ENCODE measurements around the gene FAM13C.

The FAM13C gene

DNA sequence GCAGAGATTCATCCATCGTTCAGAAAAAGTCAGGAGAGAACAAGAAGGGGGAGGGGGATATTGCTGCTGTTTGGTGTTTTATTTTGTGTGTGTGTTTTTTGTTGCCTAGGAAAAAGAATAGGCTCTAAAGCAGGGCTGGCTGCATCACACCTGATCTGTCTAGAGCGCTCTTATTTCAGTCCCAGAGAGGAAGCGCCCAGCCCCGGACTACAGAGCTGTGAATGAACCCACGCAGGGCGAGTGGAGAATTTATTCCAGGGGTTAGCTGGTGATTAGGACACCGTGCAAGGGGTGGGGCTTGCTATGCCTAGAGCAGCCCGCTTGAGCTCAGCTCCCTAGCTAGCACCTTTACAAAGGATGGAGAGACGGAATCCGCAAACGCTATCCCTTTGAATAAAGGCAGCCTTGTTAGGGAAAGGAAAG, 621 bp upstream of the FAM13C start:
- in situ Hi-C loops (cut with MboI; ENCODE audit: low sequenced_read_pairs), result no loop called here

DNA sequence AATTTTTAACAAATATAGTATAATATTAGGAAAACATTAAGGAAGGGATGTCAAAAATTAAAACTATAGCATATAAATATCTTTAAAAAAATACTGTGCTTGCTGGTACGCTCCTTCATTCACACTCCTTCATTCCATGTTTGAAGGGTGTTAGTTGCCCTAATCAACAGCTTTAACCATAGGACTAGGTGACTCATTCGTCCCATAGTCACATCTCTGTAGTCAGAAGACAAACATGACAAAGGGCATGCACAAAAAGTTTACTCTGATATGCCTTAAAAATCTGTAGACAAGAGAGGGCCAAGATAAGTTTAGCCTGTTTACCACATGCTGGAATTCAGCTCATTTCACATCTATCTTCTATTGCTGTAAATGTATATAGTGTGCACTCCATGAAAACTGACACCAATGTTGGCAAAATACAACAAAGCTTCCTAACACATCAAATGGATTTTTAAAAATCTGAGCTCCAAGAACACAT, 646 bp downstream of the FAM13C start:
- in situ Hi-C loops (cut with MboI; ENCODE audit: low sequenced_read_pairs), result no loop called here

DNA sequence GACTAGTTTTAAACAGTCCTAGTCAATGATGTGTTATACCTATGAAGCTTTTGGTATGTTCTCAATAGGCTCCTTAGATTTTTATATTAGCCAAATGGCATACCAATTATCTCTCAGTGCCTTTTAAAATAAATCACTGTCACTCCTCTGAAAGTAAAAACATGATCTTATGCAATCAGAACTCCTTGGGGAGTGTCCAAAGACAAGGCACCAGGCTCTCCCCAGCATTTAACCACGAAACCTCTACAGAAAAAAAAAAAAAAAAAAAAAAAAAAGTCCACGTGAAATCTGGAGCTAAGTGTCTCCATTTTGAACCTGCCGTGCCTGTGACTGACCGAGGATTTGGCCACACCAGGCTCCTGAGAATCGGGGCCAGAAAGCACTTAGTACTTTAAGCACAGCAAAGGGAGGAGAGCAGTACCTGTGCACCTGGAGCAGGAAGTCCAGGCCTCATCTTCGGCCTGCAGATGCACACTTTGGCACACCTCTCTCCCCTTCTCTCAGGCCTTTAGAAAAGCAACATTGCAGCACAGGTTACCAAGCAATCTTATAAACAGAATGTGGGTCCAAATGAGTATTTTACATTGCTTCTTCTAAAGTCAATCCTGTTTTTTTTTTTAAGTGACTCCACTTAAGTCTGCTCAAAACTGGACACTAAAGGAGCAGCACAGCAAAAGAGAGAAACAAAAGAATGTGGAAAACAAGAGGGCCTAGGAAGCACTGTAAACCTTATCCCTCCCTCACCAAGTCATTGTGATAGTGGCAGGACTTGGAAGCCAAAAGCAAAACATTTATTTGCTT, 1.5 kb downstream of the FAM13C start:
- in situ Hi-C loops (cut with MboI; ENCODE audit: low sequenced_read_pairs), result no loop called here

DNA sequence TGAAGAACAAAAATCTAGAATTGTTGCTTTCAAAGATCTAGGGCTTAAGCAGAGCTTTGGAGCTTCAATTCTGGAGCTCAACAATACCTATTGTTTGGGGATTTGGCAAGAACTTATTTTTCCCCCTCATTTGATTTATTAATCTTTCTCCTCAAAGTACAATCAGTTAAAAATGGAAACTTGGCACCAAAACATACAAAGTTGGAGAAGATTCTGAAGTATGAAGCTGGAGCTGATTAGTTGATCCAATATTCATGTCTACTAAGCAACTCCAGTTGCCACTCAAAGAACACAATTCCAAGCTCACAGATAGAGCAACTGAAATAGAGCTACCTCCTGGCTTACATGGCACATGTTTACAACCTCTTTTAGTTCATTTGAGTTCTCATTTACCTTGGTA, 3.8 kb downstream of the FAM13C start:
- in situ Hi-C loops (cut with MboI; ENCODE audit: low sequenced_read_pairs), result no loop called here

DNA sequence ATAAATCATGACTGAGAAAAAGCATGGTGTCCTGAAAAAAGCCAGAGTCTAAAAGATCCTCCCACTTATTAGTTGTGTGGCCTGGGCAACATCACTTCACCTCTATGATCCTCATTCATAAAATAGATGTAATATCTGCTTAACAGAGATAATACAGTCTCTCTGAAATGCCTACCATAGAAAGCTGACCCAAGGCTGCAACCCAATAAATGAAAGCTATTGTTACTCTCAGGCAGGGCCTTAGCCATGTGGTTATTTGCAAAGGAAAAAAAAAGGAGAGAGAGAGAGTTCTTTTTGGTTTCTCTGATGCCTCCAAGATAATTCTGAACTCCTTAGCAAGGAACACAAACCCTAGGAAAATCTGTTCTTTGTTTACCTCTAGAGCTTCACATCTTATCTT, 7.9 kb downstream of the FAM13C start:
- in situ Hi-C loops (cut with MboI; ENCODE audit: low sequenced_read_pairs), result no loop called here

DNA sequence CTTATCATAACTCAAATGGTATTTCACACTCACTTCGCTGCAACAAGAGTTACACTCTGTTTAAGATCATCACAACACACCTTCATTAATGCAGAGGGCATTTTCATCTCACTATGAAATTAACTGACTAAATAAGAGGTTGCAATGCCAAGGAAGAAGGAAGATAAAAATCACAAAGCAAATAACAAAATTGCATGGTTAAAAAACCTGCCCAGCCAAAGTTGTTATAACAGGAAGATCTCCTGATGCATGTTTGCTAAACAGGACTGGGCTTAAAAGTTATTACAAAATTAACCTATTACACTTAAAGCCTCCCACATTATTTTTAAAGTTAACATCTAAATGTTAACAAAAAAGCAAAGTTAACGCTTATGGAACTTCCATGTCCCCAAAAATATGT, 11.8 kb downstream of the FAM13C start:
- in situ Hi-C loops (cut with MboI; ENCODE audit: low sequenced_read_pairs), result no loop called here

DNA sequence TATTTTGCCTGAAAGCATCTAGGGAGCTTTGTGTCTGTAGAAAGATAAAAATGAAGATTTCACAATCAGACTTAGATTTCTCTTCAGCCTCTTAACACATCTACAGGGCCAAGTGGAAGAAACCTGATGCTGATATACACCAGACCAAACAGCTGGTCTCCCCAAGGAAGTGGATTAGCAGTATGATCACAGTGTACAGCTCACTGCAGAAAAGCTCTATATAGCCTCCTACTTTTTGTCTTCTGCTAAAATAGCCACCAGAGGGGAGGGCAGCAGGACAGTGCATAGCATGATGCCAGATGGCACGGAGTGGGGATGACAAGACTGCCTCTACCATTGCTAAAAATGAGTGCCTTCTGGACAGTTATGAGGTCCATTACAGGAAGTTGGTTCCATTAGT, 16.0 kb downstream of the FAM13C start:
- in situ Hi-C loops (cut with MboI; ENCODE audit: low sequenced_read_pairs), result no loop called here

DNA sequence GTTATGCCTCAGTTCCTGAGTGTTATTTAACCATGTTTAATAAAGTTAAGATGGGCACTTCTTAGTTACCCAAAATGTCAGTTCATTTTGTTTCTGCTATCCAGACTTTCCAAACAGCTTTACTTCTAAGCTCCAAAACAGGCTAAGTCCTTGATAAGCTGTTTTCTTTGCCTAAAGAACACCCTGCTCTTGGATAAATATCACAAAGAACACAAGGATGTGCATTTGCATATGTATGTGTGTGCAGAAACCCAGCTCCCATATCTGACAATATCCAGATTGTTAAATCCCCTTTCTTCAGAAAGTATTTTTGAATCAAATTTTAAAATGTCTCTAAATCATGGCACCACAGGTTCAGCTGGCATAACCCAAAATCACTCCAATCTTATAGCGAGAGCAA, 19.6 kb downstream of the FAM13C start:
- in situ Hi-C loops (cut with MboI; ENCODE audit: low sequenced_read_pairs), result no loop called here

DNA sequence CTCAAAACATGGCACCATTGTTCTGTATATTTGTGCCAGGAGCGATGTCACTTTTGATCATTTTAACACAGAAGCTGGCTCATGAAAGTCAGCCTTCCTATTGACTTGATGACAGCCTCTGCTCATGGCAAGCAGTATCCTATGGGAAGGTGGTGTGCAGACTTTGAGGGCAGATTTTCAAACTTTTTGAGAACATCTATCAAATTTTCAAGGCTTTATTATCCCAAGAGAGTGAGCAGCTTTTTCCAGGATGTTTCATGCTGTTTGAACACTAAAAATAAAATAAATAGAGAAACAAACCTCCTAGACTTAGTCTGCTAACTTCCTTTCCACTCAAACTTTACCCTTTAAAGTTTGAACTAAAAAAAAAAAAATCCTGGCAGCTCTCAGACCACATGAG, 20.3 kb downstream of the FAM13C start:
- in situ Hi-C loops (cut with MboI; ENCODE audit: low sequenced_read_pairs), result no loop called here

DNA sequence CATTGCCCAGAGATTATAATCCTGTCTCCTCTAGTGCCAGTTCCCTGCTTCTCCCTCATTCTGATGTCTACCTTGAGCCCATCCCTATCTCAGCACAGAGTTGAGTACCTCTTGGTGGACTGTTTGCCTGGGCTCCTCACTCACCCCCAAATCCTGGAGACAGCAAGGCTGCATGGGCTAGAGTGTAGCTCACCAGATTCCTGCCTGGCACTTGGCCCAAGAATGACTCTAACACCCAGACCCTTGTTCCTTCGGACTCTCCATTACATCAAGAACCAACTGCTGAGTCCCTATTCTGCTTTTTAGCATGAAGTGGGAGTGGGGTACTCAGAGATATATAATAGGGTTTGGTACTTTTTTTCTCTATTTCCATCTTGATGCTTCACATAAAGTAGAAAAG, 22.1 kb downstream of the FAM13C start:
- in situ Hi-C loops (cut with MboI; ENCODE audit: low sequenced_read_pairs), result no loop called here

DNA sequence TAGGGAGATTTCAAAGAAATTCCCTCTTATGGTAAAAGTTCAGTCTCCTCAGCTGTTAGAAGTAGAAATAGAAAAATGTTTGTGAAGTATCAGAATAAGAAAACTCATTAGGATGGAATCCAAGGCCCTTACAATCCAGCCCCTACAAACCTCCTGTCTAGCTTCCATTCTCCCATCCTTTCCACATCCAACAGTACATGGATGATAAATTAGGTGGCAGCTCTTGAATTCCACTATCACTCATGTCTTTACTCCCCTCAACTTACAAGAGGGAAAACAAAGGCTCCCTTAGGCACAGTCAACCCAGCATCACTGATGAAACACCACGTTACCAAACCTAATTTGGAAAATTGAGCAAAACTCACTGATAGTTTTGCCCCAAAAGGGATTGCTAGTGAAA, 23.0 kb downstream of the FAM13C start:
- in situ Hi-C loops (cut with MboI; ENCODE audit: low sequenced_read_pairs), result no loop called here

DNA sequence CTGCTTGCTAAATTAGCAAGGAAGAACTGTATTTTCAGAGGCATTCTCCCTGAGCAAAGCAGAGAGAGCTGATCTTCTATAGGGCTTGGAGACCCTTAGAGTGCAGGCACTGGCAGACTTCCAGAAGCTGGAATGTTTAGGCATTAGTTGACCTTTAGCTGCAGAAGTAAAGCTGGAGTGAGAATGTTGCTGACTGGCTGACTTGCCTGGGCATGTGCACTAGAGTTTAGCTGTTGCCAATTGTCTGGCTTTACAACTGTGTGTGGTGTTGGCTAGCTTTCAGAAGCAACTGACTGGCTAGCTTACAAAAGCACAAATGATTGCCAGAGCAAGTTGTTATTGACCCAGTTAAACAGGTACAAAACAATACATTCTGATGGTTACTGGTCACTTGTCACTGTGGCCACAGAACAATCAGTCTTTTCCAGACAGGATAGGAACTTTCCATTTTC, 25.1 kb downstream of the FAM13C start:
- in situ Hi-C loops (cut with MboI; ENCODE audit: low sequenced_read_pairs), result no loop called here

DNA sequence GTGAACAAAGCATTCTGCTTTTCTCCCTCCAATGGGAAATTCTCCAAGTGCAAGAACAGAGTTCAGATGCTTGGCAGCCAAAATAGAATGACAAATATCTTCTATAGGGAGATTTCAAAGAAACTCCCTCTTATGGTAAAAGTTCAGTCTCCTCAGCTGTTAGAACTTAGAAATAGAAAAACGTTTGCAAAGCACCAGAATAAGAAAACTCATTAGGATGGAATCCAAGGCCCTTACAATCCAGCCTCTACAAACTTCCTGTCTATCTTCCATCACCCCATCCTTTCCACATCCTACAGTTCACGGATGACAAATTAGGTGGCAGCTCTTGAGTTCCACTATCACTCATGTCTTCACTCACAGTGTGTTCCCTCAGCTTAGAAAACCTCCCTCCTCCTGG, 25.7 kb downstream of the FAM13C start:
- in situ Hi-C loops (cut with MboI; ENCODE audit: low sequenced_read_pairs), result no loop called here

DNA sequence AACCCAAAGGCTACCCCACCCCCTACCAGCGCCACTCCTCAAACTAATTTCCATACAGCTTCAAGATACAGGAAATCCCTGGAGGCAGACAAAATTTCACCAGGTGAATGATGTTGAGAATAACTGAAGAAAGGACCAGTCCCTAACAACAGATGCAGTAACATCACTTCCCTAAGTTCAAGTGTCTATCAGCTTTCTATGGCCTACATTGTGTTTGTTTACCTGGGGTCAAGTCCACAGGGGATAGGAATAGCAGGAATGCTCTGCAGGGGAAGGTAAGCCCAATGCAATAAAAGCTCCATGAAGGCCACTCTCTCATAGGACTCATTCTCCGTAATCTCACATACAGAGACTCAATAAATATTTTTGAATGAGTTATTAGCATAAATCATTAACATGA, 26.9 kb downstream of the FAM13C start:
- in situ Hi-C loops (cut with MboI; ENCODE audit: low sequenced_read_pairs), result no loop called here

DNA sequence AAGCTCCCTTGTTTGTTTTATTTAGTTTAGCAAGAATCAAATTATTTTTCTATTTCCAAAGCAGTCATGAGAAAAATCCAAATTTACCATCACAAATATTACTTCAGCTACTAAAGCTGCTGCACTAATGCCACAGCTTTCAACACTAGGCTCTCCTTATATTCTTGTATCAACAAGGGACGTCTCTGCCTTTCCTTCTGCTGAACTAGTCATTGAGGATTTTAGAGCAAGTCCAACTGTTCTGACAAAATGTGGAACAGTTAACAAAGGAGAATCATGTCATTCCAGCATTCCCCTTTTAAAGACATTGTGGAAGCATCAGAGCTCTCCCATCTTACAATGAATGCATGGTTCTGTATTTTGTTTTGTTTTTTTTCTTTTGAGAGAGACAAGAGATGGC, 28.6 kb downstream of the FAM13C start:
- in situ Hi-C loops (cut with MboI; ENCODE audit: low sequenced_read_pairs), result no loop called here

DNA sequence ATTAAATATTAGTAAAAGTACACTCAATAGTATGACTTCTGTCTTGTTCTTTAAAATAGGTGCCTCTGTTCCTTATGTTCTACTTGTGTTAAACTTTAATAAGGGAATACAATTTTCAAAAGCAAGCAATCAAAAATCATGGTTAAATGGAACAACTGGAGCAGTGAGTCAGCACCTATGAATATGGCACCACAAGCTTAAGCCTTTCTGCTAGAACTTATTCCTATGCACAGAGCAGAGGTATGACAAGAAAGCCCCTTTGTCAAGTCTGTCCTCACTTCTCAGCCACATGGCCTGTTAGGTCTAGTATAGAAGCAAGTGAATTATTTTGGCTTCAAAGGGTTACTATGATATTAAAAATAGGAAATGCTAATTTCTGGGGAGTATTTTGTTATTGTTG, 29.8 kb downstream of the FAM13C start:
- in situ Hi-C loops (cut with MboI; ENCODE audit: low sequenced_read_pairs), result no loop called here

DNA sequence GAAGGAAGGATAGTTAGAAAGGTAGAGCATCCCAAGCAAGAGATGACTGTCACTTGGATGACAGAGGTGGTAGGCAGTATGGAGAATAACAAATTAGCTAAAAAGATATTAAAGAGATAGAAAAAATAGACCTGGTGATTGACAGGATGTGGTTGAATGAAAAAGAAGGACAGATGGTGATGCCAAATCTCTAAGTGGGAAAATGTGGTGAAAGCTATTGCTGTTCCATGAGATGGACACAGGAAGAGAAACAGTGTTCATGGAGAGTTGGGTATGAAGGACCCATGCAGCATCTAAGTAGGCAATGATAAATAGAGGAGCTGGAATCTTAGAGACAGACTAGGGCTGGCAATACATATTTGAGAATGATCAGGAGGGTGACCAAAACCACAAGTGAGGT, 30.7 kb downstream of the FAM13C start:
- in situ Hi-C loops (cut with MboI; ENCODE audit: low sequenced_read_pairs), result no loop called here

DNA sequence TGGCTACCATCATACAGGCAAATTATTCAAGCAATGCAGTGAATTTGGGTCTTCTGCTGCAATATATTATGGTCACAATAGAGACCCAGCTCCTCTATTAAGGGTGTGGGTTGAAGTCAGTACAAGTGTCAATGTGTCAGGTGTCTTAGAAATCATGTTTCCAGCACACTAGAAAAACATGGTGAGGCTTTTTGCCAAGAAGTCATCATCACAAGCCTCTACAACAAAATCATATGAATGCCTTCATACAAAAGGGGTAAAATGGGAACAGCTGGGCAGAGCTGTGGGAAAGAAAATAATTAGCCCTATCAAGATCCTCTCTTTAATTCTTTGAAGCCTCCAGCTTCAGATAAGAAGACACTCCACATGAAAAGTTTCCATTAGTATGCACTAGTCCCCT, 37.2 kb downstream of the FAM13C start:
- in situ Hi-C loops (cut with MboI; ENCODE audit: low sequenced_read_pairs), result no loop called here

DNA sequence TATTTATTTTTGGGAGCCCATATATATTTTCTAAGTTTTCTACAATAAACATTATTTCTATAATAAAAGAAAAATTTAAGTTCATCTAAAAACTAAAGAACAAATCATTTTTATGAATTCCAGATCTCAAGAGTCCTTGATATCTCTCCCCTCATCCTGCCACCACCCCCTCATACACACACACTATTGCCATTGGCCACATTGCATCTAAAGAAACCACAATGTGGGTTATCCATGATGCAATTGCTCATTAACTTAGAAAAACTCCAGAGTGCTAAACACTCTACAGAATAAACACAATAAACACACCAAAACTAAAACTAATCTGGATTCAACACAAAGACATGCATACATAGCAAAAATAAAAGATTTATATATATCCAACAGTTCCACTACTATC, 37.8 kb downstream of the FAM13C start:
- in situ Hi-C loops (cut with MboI; ENCODE audit: low sequenced_read_pairs), result no loop called here

DNA sequence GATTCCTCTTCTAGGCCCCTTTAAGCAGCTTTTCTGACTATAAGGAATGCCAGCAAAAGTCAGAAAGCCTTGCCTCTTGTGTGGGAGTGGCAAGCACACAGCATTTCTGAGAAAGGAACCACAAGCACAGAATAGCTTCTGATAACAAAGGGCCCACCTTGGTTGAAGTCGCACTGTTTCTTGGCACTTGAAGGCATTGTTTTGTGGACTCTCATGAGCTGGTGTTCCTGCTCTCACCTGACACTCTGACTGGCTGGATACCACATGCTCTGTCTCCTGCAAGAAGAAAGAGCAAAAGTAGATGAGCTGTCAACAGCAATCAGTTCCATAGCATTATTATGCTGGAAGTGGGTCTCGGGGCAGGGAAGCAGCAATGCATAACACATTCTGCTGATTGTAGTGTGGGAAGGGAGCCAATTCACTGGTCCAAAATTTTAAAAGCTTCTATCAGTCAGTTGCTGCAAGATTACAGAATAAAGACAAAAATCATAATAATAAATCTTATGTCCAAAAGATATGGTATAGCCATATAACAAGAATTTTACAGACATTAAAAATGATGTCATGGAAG, 38.4 kb downstream of the FAM13C start:
- in situ Hi-C loops (cut with MboI; ENCODE audit: low sequenced_read_pairs), result no loop called here

DNA sequence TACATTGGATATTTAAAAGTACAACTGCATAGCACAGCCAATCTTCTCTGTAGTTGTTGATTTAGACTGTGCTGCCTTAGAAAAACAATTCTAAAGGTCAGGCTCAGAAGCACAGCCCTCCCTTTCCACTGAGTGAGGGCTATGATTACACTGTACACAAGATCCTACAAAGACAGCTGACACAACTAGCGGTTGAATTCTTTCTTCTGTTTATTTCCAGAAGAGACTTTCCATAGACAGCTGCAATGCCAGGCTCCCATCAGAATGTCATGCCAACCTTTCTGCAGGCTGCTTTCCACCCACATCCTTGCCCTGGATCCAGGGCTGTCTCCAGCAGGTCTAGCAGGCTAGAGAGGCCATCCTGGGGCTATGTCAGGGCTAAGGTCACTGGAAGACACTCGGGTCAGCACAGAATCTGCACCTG, 39.3 kb downstream of the FAM13C start:
- in situ Hi-C loops (cut with MboI; ENCODE audit: low sequenced_read_pairs), result no loop called here

DNA sequence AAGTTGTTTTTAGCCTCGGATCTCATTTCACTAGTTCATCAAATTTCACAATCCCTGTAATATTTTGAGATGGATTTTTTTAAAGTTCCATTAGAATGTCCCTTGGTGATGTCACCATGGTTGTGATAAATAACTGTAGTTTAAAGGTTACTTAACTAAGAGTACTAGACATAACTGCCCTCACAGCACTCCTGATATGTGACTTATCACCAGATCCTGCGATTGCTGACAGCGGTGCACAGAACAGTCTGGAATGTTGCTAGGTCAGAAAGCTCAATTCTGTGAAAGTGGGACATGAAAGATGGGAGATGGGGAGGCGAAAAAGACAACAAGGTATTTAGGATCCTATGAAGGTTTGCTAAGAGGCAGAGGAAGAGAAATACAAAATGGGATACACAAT, 40.2 kb downstream of the FAM13C start:
- in situ Hi-C loops (cut with MboI; ENCODE audit: low sequenced_read_pairs), result no loop called here

DNA sequence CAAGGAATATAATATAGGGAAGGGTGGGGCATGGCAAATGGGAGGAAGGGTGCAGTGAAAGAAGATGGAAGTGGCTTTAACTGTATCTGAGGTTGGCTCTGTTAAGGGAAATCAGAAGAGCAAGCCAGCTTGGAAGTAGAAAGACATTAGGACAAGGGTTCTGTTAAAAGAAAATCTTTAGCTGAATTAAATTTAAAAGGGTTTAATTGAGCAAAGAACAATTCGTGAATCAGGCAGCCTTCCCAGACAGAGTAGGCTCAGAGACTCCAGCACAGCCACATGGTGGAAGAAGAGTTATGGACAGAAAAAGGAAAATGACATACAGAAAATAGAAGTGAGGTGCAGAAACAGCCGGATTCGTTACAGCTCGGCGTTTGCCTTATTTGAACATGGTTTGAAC, 42.0 kb downstream of the FAM13C start:
- in situ Hi-C loops (cut with MboI; ENCODE audit: low sequenced_read_pairs), result no loop called here
